Esophagus muscularis mucosa (tissue), 3 donors: Measurements from ENCODE around the gene FER.

Experiments used
- CTCF ChIP-seq, 3 experiments: fragments of 200-600 bp in 2 of 3; fragments of 450-650 bp in 1 of 3; sonication (generic) in 2 of 3; IDR thresholded peaks; one replicate each; pipeline ENCODE4 v1.5.1; 2017 to 2019; ENCODE audit warnings: antibody characterized with exemption in 3 of 3, mild to moderate bottlenecking in 2 of 3, moderate library complexity in 1 of 3
- POLR2A ChIP-seq: fragments of 450-650 bp; IDR thresholded peaks from one replicate; pipeline ENCODE4 v1.6.1; 2017; ENCODE audit warnings: antibody characterized with exemption, moderate library complexity, mild to moderate bottlenecking, low read depth
- POLR2AphosphoS5 ChIP-seq, 2 donors: sonication (generic); formaldehyde crosslinking; IDR thresholded peaks; one replicate each; pipeline ENCODE4 v1.6.1; 2017; ENCODE audit warnings: antibody characterized with exemption in 2 of 2

- TF ChIP-seq POLR2AphosphoS5 (IDR thresholded peaks at IDR 0.05), result no peak
- TF ChIP-seq POLR2A, result no peak
- no peak for TF ChIP-seq CTCF (IDR thresholded peaks at IDR 0.05)
These were observed 281.1 kb downstream of the FER start for GRCh38 chr5:109028608-109029299.
